ENCODE measurements around the gene TERT. TPM values are rescaled to one million over a fixed set of nuclear protein-coding genes. Genes with fewer than 3 reads are reported as not detected.

The TERT gene
- total RNA-seq, 3 donors from 2014 or later = 2.1 to 5.0 (median 2.8) TPM

DNA sequence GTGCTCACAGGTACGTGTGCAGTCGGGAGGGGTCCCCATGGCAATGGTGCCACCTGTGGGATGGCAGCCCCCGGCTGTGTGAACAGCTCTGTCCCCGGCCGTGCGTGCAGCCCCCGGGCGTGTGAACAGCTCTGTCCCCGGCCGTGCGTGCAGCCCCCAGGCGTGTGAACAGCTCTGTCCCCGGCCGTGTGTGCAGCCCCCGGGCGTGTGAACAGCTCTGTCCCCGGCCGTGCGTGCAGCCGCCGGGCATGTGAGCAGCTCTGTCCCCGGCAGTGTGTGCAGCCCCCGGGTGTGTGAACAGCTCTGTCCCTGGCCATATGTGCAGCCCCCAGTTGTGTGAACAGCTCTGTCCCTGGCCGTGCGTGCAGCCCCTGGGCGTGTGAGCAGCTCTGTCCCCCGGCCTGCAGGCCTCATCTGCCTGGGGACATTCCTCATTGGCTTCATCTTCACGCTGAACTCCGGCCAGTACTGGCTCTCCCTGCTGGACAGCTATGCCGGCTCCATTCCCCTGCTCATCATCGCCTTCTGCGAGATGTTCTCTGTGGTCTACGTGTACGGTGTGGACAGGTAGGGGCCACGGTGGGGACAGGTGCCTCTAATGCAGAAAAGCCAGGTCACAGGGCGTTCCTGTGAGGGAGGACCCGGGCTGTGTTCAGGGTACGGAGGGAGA, 75.6 kb downstream of the TERT start:
- TF ChIP-seq, protein P1, sequence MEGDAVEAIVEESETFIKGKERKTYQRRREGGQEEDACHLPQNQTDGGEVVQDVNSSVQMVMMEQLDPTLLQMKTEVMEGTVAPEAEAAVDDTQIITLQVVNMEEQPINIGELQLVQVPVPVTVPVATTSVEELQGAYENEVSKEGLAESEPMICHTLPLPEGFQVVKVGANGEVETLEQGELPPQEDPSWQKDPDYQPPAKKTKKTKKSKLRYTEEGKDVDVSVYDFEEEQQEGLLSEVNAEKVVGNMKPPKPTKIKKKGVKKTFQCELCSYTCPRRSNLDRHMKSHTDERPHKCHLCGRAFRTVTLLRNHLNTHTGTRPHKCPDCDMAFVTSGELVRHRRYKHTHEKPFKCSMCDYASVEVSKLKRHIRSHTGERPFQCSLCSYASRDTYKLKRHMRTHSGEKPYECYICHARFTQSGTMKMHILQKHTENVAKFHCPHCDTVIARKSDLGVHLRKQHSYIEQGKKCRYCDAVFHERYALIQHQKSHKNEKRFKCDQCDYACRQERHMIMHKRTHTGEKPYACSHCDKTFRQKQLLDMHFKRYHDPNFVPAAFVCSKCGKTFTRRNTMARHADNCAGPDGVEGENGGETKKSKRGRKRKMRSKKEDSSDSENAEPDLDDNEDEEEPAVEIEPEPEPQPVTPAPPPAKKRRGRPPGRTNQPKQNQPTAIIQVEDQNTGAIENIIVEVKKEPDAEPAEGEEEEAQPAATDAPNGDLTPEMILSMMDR (IDR thresholded peaks at IDR 0.05) = no peak
- no peaks in the 10 kb centered on the region for H3K9me3 ChIP-seq
- no peak overlapping the region for H3K4me3 ChIP-seq
- intact Hi-C loops (cut with DNase I, micrococcal nuclease) = no loop called here
- H3K4me1 ChIP-seq (ENCODE audit: low read depth) = no peaks in the 10 kb centered on the region
- DNase-seq (peak in 1 of 3 donors; percentile 28), ATAC-seq (no peak)
- H3K36me3 ChIP-seq (ENCODE audit: low read depth) = no peaks in the 10 kb centered on the region

DNA sequence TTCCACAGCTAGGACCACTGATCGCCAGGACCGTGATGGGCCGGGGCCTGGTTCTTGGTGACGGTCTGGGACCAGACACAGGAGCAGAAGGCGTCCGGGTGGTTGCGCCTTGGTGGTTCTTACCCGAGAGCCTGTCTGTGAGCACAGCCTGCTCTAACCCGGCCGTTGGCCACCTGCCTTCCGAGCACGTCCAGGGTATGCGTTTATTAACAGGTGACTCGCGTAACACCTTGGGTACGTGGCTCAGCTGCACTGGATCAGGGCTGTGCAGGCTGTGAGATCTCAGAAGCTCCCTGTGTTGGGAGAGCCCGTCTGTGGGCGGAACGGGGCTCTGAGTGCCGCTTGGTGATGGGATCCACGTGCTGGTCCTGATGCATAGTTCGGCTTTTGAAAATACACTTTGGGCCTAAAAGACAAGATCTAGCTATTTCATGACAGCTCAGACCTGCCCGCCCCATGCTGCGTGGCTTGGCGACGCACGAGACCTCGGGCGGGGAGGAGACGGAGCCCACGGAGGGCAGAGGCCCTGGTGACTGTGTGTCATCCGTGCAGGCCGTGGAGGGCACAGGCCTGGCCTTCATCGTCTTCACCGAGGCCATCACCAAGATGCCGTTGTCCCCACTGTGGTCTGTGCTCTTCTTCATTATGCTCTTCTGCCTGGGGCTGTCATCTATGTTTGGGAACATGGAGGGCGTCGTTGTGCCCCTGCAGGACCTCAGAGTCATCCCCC, 76.4 kb downstream of the TERT start:
- Histone ChIP-seq H3K4me1 (ENCODE audit: low read depth) (no peaks in the 10 kb centered on the region), H3K9me3 (no peaks in the 10 kb centered on the region), H3K4me3 (no peak overlapping the region), H3K36me3 (ENCODE audit: low read depth) (no peaks in the 10 kb centered on the region)
- DNase-seq (peak in 1 of 3 donors; percentile 33), ATAC-seq (no peak)
- intact Hi-C loops (cut with DNase I, micrococcal nuclease) = no loop called here
- TF ChIP-seq, protein P1 (IDR thresholded peaks at IDR 0.05) = no peak

DNA sequence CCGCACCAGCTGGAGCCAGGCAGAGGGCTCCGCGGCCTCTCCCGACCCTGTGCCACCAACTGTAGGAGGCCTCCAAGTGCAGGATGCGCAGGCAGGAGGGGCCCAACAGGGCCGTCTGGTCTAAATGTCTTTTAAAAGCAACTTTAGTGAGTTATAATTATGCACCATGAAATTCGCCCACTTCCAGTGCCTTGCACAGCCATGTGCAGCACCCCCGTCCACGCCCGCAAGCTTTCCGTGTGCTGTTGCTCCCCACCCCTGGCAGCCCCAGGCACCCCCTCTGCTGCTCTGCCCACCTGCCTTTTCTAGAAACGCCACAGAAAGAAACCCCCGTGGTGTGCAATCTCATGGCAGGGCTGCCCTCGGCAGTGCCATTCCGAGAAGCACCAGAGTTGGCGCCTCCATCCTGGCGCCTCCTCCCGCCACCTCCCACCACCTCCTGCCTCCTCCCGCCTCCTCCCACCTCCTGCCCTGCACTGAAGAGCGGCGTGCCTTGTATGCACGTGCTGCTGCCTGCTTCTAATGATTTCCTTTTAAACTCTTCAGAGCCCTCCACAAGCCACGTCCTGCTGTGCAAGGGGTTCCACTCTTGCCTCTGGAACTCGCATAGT, 77.2 kb downstream of the TERT start:
- Histone ChIP-seq H3K4me1 (ENCODE audit: low read depth) (no peaks in the 10 kb centered on the region), H3K9me3 (no peaks in the 10 kb centered on the region), H3K4me3 (no peak overlapping the region), H3K36me3 (ENCODE audit: low read depth) (no peaks in the 10 kb centered on the region)
- peak in 1 of 3 donors; percentile 22 for DNase-seq
- intact Hi-C loops (cut with DNase I, micrococcal nuclease) = no loop called here
- peak; percentile 21 for ATAC-seq
- TF ChIP-seq, protein P1 (IDR thresholded peaks at IDR 0.05) = no peak

DNA sequence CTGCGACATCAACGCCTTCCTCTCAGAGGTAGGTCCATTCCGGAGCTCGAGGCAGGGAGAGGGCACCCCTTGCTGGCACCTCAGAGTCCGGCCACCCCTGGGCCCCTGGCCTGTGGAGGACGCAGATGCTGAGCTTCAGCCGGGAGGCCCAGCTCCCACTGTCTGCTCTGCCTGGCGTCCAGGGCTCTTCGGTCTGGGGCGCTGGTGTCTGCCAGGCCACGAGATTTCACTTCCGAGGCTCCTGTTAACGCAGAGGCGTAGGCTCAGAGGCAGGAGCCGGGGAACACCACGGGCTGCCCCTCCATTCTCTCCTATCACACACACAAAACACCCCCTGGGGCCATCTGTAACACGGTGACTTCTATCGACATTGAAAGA, 78.0 kb downstream of the TERT start:
- Histone ChIP-seq H3K4me1 (ENCODE audit: low read depth) (no peaks in the 10 kb centered on the region), H3K4me3 (no peak overlapping the region), H3K36me3 (ENCODE audit: low read depth) (no peaks in the 10 kb centered on the region), H3K9me3 (no peaks in the 10 kb centered on the region)
- TF ChIP-seq, protein P1 (IDR thresholded peaks at IDR 0.05) = no peak
- DNase-seq (peak in 1 of 3 donors; percentile 45), ATAC-seq (no peak)
- intact Hi-C loops (cut with DNase I, micrococcal nuclease) = no loop called here

DNA sequence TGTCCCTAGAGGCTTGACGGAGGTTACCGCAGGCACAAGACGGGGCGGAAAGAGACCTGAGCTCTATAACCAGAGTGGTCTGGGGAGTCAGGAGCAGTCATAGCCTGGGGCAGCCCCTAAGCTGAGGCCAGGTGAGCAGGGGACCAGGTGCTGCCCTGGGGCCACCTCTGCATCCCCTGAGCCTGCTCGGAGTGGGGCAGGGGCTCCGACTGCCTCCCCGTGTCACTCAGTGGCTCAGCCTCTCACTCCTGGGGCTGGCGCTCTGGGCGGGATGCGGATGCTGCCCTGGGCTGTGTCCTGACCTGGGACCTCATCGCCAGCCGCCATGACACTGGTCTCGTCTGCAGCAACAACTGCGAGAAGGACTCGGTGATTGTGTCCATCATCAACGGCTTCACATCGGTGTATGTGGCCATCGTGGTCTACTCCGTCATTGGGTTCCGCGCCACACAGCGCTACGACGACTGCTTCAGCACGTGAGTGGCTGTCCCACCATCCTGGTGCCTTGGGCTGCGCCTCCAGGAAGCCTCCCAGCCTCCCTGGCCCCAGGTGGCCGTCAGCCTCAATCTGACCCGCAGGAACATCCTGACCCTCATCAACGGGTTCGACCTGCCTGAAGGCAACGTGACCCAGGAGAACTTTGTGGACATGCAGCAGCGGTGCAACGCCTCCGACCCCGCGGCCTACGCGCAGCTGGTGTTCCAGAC, 78.5 kb downstream of the TERT start:
- intact Hi-C loops (cut with DNase I, micrococcal nuclease) = no loop called here
- H3K36me3 ChIP-seq (ENCODE audit: low read depth) = no peaks in the 10 kb centered on the region
- no peaks in the 10 kb centered on the region for H3K4me1 ChIP-seq (ENCODE audit: low read depth)
- H3K4me3 ChIP-seq = no peak overlapping the region
- ATAC-seq (no peak), DNase-seq (peak in 1 of 3 donors; percentile 30)
- no peaks in the 10 kb centered on the region for H3K9me3 ChIP-seq
- TF ChIP-seq, protein P1 (IDR thresholded peaks at IDR 0.05) = no peak

Measured in mucosa of descending colon (tissue), 3 donors.